Hematopoietic multipotent progenitor cell (in vitro differentiated cells): Measurements from ENCODE around the gene C19orf47. TPM values are rescaled to one million over a fixed set of nuclear protein-coding genes. Genes with fewer than 3 reads are reported as not detected.

ENCODE experiments used
- DNase-seq, 3 donors: peaks; one replicate each; pipeline ENCODE4 v3.0.0-alpha.2; 2011 to 2015; ENCODE audit warnings: low read depth in 2 of 3, low spot score in 2 of 3
- total RNA-seq: library from RNA; depleted of rRNA; stranded (reverse); fragments of >200 nt; gene quantifications from one replicate; pipeline ENCODE4 v1.2.3, GENCODE V29; 2012

The C19orf47 gene
- total RNA-seq = 12.1 TPM

GRCh38 chr19:40348125-40348913, at the start of gene C19orf47, which contains the start of gene PLD3:
Gene C19orf47 (minus strand): TSS chr19:40348397. CDS start chr19:40341857, 6,540 bp downstream.
Gene PLD3 (plus strand): TSS chr19:40348695. CDS start chr19:40366484, 17,789 bp downstream.
- peak; percentile 94 to 99 (median 99) for DNase-seq

DNA sequence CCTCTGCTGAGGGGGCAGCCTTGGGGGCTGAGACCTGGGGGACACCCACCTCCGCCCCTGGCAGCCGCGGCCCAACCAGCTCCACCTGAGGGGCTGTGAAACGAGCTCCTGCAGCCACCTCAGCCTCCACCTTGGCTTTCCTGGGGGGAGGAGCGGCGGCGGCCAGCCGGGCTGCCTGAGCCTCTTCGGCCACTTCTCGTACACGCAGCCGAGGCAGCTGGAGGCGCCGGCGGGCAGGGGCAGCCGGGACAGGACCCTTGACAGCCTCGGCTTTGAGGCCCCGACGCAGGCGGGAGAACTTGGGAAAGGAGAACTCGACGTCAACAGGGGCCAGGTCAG, 49.3 kb upstream of the C19orf47 start:
- no peak for DNase-seq

GRCh38 chr19:40396886-40397567, 48.8 kb upstream of the C19orf47 start:
- DNase-seq = no peak

DNA sequence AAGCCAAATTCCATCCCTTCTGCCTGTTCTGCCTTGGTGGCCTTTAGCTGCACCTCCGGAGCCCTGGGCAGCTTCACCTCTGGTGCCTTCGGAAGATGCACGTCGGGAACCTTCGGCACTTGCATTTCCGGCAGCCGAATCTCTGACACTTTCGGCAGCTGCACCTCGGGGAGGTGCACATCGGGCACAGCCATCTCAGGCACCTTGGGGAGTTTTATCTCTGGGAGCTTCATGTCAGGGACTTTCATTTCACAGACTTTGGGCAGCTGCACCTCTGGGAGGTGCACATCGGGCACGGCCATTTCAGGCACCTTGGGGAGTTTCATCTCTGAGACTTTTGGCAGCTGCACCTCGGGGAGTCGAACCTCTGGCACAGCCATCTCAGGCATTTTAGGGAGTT, 47.8 kb upstream of the C19orf47 start:
- no peak for DNase-seq

DNA sequence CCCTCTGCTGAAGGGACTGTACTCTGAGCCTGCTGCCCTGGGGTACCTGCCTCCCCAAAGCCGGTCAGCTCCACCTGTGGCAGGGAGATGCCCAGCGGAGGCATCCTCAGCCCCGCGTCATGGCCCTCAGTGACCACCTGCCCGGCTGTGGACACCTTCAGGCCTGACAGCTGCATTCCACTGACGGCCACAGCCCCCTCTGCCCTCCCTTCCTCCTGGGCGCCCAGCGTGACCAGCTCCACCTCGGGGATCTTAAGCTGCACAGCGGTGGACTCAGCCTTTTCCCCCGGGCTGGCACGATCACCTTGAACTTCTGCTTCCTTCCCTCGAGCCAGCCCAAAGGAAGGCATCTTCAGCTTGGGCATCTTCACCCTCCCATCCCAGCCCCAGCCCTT, 46.6 kb upstream of the C19orf47 start:
- DNase-seq = no peak

GRCh38 chr19:40393894-40394815, 46.0 kb upstream of the C19orf47 start:
- no peak for DNase-seq

GRCh38 chr19:40392894-40393517, 44.8 kb upstream of the C19orf47 start:
- no peak for DNase-seq

DNA sequence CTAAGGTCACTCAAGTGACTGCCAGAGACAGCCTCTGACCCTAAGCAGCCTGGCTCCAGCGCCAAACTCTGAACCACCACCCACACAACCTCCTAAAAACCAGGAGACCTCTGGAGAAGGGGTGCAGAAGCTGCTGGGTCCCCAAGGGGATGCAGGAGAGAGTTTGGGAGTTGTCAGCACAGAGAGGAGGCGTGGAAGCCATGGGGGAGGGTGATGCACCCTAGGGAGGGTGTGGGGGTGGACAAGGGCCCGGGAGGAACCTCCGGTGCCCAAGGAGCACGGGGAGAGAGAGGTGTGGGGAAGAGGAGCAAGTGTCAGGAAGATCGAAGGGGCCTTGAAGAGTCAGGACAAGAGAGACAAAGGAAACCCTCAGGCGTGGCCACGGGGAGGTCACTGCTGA, 43.9 kb upstream of the C19orf47 start:
- DNase-seq = no peak

DNA sequence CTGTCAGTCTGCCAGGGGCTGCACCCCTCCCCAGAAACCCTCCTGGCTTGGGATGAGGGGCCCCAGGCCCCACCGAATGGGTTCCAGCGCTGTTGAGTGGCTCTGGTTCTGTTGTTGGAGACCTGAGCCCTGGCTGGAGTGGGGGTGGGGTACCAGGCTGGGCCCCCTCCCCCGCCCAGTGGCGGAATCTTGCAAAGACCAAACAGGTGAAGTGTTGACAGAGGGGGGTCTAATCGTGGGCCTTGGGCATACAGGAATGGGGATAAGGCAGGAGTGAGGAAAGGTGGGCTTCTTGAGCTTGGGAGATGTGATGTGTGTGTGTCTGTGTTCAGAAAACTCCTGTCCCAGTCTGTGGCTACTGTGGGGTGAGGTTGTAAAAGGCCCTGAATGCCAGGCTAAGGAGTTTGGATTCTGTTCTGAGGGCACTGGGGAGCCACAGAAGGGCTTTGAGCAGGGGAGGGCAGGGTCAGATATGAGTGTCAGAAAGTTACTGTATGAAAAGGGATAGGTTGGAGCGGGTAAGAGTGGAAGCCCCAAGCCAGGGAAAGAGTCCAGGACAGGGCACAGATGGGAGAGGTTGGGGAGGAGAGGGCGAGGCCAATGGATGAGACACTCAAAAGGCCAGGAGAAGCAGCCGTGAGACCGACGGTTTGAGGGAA, 42.0 kb upstream of the C19orf47 start, which contains the start of gene HIPK4:
Gene HIPK4 (minus strand): TSS at position 98 of the 659 bp plus-strand sequence. CDS start 279 bp downstream, outside the sequence.
- no peak for DNase-seq

DNA sequence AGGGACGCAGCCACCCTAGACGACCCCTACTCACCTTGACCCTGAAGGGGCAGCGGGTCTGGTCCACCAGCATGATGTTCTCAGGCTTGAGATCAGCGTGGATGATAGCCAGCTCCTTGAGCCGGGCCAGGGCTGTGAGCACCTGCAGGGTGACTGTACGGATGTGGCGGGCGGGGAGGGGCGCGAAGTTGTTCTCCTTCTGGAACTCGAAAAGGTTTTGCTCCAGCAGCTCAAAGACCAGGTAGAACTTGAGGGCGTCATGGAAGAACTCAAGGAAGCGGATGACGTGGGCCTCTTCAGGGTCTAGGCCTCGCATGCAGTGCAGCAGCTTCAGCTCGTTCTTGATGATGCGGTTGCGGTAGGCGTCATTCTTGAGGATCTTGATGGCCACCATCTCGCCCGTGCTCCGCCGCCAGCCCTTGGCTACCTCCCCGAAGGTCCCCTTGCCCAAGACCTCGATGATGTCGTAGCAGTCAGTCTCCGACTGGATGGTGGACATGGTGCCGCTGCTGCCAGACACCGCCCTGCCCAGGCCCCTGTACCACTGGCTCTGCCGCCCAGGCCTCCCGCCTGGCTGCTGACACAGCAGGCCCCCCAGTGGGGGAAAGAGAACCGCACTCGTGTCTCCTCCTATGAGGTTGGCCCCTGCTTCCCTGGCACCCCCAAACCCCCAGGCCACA, 41.3 kb upstream of the C19orf47 start:
- no peak for DNase-seq

GRCh38 chr19:40388481-40388880, 40.3 kb upstream of the C19orf47 start:
- no peak for DNase-seq

DNA sequence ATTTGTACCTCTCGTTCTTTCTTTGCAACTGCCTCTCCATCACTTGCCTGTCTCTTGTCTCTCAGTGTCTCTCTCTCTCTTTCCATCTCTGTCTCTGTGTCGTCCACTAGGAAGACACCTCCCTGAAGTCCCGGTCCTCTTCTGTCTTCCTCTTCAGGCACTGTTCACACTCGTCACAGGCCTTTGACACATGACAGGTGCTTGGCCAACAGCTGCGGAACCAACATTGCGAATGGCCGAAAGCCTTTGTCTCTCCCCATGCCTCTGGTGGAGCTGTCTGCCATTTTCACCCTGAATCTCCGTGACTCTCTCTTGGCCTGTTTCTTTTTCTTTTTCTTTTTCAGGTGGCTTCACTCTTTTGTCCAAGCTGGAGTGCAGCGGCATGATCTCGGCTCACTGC, 39.0 kb upstream of the C19orf47 start:
- DNase-seq = no peak

- no peak for DNase-seq
These were observed 35.6 kb upstream of the C19orf47 start for GRCh38 chr19:40383668-40384248.

- no peak for DNase-seq
These were observed 33.1 kb upstream of the C19orf47 start for GRCh38 chr19:40381321-40381720.

- no peak for DNase-seq
These were observed 32.2 kb upstream of the C19orf47 start for GRCh38 chr19:40380199-40381037.

DNA sequence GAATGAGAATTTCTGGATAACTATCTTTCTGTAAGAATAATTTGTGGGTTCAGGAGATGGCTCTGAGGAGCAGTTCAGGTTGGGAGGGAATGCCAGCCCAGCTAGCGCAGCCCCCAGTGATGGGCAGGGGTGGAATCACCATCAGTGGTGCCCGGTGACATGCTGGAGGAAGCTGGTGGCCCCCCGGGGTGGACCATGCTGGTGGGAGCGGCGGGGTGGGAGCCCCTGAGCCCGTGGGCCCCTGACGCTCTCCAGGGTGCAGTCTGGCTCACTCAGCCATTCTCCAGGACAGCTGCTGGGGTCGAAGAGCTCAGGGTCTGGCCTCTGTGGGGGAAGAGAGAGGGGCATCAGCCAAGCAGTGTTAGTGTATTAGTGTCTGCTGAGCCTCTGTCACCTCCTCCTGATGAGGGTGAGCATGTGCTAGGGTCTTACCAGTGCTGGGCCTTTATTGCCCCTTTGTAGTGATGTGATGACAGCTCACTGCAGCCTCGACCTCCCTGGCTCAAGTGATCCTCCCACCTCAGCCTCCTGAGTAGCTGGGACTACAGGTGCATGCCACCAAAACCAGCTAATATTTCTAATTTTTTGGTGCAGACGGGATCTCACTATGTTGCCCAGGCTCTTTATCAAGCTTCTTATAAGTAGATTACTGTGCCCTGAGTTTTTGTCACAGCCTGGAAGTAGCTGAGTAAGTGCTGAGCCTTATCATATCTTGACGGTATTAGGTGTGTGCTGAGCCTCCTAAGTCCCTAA, 31.4 kb upstream of the C19orf47 start:
- DNase-seq = no peak

- DNase-seq = no peak
These were observed 30.3 kb upstream of the C19orf47 start for GRCh38 chr19:40378509-40378908.
